GM21576 (cell line): Measurements from ENCODE around the gene LNX2.
"Not testable (repeated sequence)": the region's sequence is repeated elsewhere in the genome, so short reads cannot be mapped to it uniquely, and the experiment has no call there.

Source experiments
- ATAC-seq: cut with Tn5 transposase; IDR thresholded peaks from one replicate; pipeline ENCODE4 v1.9.1; 2021; ENCODE audit warnings: mild to moderate bottlenecking, moderate library complexity; ENCODE audit not compliant: unreplicated experiment

LNX2 gene

DNA sequence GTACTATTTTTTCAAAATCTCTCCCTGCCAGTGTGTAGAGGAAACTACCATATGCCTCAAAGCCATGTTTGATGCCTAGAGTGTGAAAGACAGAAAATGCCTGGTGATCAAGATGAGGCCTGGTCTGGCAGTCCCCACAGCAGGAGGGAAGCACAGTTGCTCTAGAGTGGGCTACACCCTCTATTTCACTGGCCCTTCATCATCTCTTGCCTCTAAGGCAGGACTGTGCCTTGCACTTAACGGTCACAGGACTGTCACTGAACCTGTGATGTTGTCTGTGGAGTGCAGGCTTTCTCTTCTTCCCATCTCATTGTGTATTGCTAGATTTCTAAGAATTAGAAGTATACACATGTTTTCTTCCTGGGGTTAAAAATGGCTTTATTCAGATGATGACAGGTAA lies 17.7 kb upstream of the LNX2 start:
- ATAC-seq: no peak

DNA sequence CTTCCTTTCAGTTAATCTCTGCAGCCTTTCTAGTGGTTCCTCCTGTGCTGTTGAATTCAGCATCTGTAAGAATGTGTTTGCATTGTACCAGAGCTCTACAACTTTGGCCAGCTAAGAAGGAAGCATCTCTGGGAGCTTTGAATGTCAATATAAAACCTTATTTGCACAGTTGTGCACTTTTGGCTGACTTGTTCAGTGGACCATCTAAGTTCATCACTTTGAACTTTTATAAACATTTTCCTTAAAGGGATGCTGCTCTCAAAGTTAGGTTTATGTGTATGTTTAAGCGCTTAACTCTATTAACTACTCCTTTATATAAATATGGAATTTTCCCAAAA lies 16.9 kb upstream of the LNX2 start:
- ATAC-seq: no peak

GRCh38 chr13:27636589-27637288 lies 16.4 kb upstream of the LNX2 start:
- no peak for ATAC-seq

- ATAC-seq: no peak
These were observed 14.9 kb upstream of the LNX2 start for GRCh38 chr13:27635266-27635665.

- ATAC-seq: no peak
These were observed 14.5 kb upstream of the LNX2 start for GRCh38 chr13:27634791-27635190.

DNA sequence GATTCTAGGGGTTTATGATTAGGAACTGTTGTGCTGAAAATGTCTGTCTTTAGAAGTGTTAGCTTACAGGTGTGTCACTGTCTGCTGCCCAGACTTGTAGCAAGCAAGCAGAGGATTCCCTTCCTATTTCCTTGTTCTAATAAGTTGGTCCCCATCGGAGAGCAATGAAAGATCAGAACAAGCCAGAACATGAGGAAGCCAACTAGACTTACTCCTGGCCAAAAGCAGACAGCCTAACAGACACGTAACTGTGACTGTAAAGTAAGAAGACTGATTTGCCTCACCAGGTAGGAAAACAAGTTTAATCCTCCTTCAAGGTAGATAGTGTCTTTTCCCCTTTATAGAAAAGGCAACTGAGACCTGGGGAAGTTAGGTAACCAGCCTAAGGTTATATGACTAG lies 13.9 kb upstream of the LNX2 start:
- ATAC-seq: no peak

DNA sequence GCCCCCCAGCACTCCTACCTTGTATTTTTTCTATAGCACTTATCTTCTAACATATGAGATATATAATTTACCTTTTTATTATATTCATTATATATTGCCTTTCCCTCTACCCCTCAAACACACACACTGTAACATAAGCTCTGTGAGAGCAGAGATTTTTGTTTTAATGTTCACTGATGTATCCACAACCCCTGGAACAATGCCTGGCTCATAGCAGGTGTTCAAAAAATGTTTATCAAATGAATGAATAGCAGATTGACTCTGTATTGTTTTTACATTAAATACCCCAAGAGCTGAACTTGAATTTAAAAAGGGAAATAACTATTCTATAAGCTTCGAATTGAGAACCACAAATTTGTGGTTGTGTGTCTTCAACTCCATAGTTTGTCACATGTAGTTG lies 12.3 kb upstream of the LNX2 start:
- ATAC-seq: no peak

DNA sequence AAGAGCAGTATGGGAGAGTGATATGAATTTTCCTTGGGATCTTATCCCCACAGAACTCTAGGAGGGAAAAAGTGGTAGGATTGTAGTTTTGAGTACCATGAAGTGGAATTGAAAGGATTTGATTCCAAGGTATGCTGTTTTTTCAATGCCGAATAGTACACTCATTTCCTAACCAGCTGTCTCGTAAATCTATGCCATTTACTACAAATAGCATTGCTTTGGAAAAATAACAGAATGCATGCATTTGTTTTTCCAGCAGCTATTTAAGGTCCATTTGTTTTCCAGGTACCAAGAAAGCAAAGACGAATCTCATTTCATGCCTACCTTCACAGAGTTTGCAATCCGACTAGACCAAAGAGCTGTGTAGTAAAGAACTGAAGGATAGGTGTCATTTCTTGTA lies 11.9 kb upstream of the LNX2 start:
- ATAC-seq: no peak

DNA sequence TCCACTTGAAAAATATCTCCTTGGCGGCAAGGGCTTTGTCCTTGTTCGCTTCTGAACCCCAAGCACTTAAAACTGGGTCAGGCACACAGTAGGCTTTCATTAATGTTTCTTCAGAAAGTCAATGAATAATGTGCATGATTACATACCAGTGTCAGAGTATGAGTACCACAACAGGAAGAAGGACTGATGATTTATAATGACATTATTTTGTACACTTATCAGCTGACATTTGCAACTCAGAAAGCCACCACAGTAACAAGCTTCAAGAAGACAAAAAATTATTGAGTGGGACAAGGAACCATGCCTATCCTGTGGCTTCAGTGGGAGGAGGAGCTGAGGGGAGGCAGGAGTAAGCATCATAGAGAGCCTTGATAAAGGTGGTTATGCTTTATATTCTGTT lies 11.3 kb upstream of the LNX2 start:
- ATAC-seq: no peak

DNA sequence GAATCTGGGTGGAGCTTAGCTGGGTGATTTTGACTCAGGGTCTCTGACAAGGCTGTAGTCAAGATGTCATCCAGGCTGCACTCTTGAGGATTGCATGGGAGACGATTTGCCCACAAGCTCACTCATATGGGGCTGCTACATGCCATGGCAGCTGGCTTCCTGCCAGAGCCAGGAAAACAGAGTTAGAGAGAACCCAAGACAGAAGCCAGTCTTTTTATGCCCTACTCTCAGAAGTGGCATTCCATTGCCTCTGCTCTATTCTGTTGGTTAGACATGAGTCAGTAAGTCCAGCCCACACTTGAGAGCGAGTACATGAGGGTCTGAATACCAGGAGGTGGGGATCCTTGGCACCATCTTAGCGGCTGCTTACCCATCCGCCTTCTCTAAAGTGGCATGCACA lies 10.8 kb upstream of the LNX2 start:
- ATAC-seq: no peak

DNA sequence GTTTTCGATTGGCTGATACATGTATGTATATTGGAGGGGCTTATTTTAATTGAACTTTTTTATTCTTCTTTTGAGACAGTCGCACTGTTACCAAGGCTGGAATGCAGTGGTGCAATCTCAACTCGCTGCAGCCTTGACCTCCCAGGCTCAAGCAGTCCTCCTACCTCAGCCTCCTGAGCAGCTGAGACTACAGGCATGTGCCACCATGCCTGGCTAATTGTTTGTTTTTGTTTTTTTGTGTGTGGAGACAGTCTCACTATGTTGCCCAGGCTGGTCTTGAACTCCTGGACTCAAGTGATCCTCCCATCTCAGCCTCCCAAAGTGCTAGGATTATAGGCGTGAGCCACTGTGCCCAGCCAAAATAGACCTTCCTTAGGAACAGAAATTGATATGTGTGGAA lies 8.4 kb upstream of the LNX2 start:
- not testable (repeated sequence) for ATAC-seq

DNA sequence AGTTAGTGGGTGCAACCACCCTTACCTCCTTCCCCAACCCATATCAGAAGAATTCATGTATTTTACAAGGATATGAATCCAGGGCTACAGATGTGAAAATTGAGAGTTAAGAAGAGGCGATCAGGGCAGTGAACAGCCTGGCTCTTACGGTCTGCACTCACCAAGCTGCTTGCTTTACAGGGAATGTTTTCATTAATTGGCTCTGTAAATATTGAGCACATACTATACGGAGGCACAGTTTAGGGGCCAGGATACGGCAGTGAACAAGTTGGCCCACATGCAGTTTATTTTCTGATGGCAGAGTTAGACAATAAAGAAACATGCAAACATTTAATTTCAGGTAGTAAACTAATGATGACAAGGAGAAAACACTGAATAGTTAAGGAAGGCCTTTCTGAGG lies 7.8 kb upstream of the LNX2 start:
- no peak for ATAC-seq

- no peak for ATAC-seq
These were observed 7.1 kb upstream of the LNX2 start for GRCh38 chr13:27627380-27627779.

GRCh38 chr13:27625839-27626238 lies 5.5 kb upstream of the LNX2 start:
- ATAC-seq: no peak

DNA sequence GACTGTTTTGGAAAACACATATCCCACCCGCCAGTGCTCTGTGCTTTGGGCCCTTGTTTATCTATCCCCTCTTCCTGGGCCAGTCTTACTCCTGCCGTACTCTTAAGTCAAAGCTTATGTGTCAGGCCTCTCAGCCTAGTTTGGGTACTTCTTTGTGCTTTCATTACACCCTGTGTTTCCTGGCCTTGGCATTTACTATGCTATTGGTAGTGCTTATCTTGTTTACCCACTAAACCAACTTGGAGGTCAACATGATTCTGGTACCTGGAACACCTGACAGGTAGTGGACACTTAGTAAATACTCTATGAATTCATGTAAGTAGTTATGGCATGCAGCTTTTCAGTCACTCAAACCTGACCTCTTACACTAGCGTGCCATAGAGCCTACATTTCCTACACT lies 3.7 kb upstream of the LNX2 start:
- no peak for ATAC-seq

DNA sequence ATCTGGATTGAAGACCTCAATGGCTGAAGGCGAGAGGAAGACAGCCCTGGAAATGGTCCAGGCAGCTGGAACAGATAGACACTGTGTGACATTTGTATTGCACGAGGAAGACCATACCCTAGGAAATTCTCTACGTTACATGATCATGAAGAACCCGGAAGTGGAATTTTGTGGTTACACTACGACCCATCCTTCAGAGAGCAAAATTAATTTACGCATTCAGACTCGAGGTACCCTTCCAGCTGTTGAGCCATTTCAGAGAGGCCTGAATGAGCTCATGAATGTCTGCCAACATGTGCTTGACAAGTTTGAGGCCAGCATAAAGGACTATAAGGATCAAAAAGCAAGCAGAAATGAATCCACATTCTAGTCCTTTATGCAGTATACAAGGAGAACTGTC lies 2.6 kb upstream of the LNX2 start:
- no peak for ATAC-seq

DNA sequence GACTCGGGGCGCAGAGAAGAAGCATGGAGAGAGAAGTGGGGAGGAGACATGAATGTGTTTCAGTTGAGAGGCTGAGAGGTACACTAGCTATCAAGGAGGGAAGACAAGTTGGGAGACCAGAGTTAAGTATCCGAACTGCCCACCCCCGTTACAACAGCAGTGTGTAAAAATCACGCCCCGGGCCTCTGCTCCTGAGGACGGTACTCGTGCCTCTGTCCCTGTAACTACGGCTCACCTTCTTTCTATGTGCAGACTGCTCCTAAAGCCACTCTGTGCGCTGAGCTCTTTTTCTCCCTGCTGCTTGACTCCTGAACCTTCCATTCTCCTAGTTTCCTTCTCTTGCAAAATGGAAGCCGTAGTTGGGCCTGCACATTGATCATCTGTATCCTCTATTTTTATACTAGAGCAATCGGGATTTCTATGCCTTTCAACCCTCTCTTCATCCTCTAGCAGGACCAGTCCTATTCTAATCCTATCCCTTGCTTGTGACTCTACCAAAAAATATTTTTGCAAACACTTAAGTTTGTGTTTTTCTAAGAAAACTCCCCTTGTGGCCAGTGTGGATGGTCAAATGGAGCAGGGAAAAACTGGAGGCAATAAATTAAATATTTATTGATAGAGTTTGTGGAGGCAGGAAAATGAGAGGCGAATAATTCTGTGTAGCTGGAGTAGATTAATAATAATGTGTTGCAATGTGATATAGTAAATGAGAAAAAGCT lies 1.9 kb upstream of the LNX2 start:
- peak; percentile 2 for ATAC-seq

GRCh38 chr13:27621366-27622101 lies 1.2 kb upstream of the LNX2 start, which contains the start of gene POLR1D:
Gene POLR1D, plus strand, starts transcription at chr13:27621892. Its CDS starts 92 bp downstream, at chr13:27621984.
- peak; percentile 51 for ATAC-seq

DNA sequence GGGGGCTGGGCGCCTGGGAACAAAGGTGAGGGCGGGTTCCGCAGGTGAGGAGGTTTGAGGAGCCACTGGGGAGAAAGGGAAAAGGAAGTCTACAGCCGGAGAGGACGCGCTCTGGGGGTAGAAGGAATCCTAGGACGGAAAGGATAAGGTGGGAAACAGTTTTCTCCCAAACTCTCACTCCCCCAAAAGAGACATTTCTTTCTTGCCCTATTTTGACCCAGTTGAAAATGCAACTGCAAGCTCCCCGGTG lies 712 bp upstream of the LNX2 start:
- no peak for ATAC-seq

DNA sequence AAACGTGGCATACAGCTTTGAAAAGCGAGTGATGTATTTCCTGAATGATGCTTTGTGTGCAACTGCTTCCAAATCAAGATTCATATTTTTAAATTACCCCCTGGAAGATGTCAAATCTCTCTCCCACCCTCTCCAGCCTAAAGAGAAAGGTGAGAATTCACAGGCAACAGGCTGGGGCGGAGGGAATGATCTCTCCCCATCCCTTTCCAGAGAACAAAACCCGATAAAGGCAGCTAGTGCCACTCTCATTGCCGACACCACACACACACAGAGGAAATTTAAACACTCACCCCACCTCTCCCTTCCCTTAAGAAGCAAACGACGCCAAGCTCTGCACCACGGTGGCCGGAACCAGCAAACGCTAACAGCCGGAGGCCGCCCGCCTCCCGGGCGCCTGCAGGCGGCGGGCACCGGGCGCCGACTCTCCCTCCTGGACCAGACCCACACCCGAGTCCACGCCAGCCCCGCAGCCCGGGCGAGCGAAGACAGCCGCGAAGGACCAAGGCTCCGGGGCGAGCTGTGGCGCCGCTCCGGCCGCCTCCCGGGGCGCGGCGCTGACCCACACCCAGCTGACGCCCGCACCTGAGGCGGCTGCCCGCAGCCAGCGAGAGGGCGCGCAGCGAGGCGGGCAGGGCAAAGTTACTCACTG lies 477 bp downstream of the LNX2 start:
- ATAC-seq: peak; percentile 22

GRCh38 chr13:27619093-27619727 lies 1.1 kb downstream of the LNX2 start:
- ATAC-seq: no peak
